Endothelial cell of umbilical vein (primary cell): ENCODE measurements around the gene HSD17B2. TPM values are rescaled to one million over a fixed set of nuclear protein-coding genes. Genes with fewer than 3 reads are reported as not detected.

Experiments
- BruUV-seq: library from RNA; stranded (reverse); fragments of 400-500 nt; replicated peaks from 2 replicates; lab custom pipeline; 2021; lab: Mats Ljungman, UMichigan
- CTCF ChIA-PET: fragments of 300-600, 350-600 bp; sonication (Branson Sonifier 250); formaldehyde crosslinking; loops from one replicate; lab custom pipeline; 2021; ENCODE audit warnings: antibody characterized with exemption, inconsistent platforms; lab: Charles Lee
- POLR2A ChIA-PET: fragments of 300-600, 350-600 bp; sonication (Branson Sonifier 250); formaldehyde crosslinking; loops from one replicate; lab custom pipeline; 2021; ENCODE audit warnings: antibody characterized with exemption, inconsistent platforms; lab: Charles Lee
- DNase-seq: peaks from one replicate; pipeline ENCODE4 v3.0.0-alpha.2; 2011; ENCODE audit warnings: low read depth, low spot score
- FAIRE-seq: peaks from 2 replicates; lab custom pipeline; 2011; peaks lifted over from hg19 to GRCh38; lab: Jason Lieb, UNC
- H2AFZ ChIP-seq: 2 replicates; pipeline ENCODE4 v1.6.0; 2012; ENCODE audit warnings: low read depth, low read length, control low read depth, inconsistent platforms
- H3K27ac ChIP-seq: 2 replicates; pipeline ENCODE4 v1.5.1; 2011; ENCODE audit warnings: low read depth, mild to moderate bottlenecking, control low read depth, low read length, moderate library complexity; ENCODE audit not compliant: insufficient read depth
- H3K27me3 ChIP-seq, 2 experiments: 2 replicates each; pipeline versions ENCODE4 v1.6.0 to v1.6.1; 2011; ENCODE audit warnings: low read length in 2 of 2, mixed read lengths in 1 of 2; ENCODE audit not compliant: control insufficient read depth in 2 of 2, insufficient read depth in 2 of 2
- H3K36me3 ChIP-seq, 2 experiments: 2 replicates in 1 of 2; 3 replicates in 1 of 2; pipeline ENCODE4 v1.5.1; 2011; ENCODE audit warnings: low read length in 2 of 2, mild to moderate bottlenecking in 1 of 2, moderate library complexity in 1 of 2; ENCODE audit not compliant: control insufficient read depth in 2 of 2, insufficient read depth in 2 of 2; ENCODE audit errors: extremely low read depth in 1 of 2
- H3K4me1 ChIP-seq: 3 replicates; pipeline ENCODE4 v1.5.1; 2011; ENCODE audit warnings: mild to moderate bottlenecking, low read length; ENCODE audit not compliant: control insufficient read depth, insufficient read depth; ENCODE audit errors: extremely low read depth
- H3K4me2 ChIP-seq: 2 replicates; pipeline ENCODE4 v1.6.1; 2011; ENCODE audit warnings: low read length, control low read depth, mixed read lengths; ENCODE audit not compliant: insufficient read depth
- H3K4me3 ChIP-seq, 3 experiments: fragments of 200-600 bp in 1 of 3; sonication (generic), shearing (Covaris generic) in 1 of 3; replicated peaks in 1 of 3; 2 replicates each; pipeline ENCODE4 v1.5.1; 2011 to 2016; ENCODE audit warnings: control low read depth in 3 of 3, low read length in 3 of 3, mild to moderate bottlenecking in 2 of 3, inconsistent platforms in 1 of 3, low read depth in 1 of 3, moderate library complexity in 1 of 3; ENCODE audit not compliant: insufficient read depth in 1 of 3
- H3K79me2 ChIP-seq: 2 replicates; pipeline ENCODE4 v1.6.0; 2012; ENCODE audit warnings: low read length, inconsistent platforms; ENCODE audit not compliant: control insufficient read depth, insufficient read depth
- H3K9ac ChIP-seq: replicated peaks from 2 replicates; pipeline ENCODE3; 2011; ENCODE audit warnings: low read length, control low read depth; ENCODE audit not compliant: insufficient read depth; ENCODE audit errors: extremely low read depth
- H3K9me1 ChIP-seq: replicated peaks from 3 replicates; pipeline ENCODE4 v1.6.0; 2011; ENCODE audit warnings: mild to moderate bottlenecking, low read length; ENCODE audit not compliant: control insufficient read depth, insufficient read depth; ENCODE audit errors: extremely low read depth
- H3K9me3 ChIP-seq: replicated peaks from 2 replicates; pipeline ENCODE4 v1.5.1; 2012; ENCODE audit warnings: low read length, inconsistent platforms; ENCODE audit not compliant: control insufficient read depth, insufficient read depth
- H4K20me1 ChIP-seq: replicated peaks from 2 replicates; pipeline ENCODE3; 2011; ENCODE audit warnings: mild to moderate bottlenecking, low read length; ENCODE audit not compliant: control insufficient read depth, insufficient read depth; ENCODE audit errors: extremely low read depth
- CTCF ChIP-seq, 2 donors: IDR thresholded peaks; 1 replicate in 1 of 2; 2 replicates in 1 of 2; pipeline ENCODE4 v1.5.1; 2011; ENCODE audit warnings: low read length in 2 of 2, mild to moderate bottlenecking in 2 of 2, moderate library complexity in 2 of 2, control low read depth in 1 of 2, inconsistent platforms in 1 of 2, low read depth in 1 of 2; ENCODE audit not compliant: insufficient read depth in 1 of 2; ENCODE audit errors: extremely low read depth in 1 of 2
- FOS ChIP-seq: IDR thresholded peaks from 2 replicates; pipeline ENCODE4 v1.6.1; 2011; ENCODE audit warnings: mild to moderate bottlenecking, low read length, moderate library complexity, borderline replicate concordance; ENCODE audit not compliant: insufficient read depth
- MYC ChIP-seq: IDR thresholded peaks from one replicate; pipeline ENCODE4 v1.6.1; 2011; ENCODE audit warnings: mild to moderate bottlenecking, low read depth, low read length
- dilution Hi-C: fragments of 300-500 bp; cut with MboI; formaldehyde crosslinking; loops from one replicate; pipeline ENCODE4 v1.15.0; 2019; ENCODE audit warnings: low sequenced_read_pairs; ENCODE audit not compliant: extremely low pct_ligation_motif_present
- intact Hi-C: fragments of 100-400 bp; cut with micrococcal nuclease; formaldehyde crosslinking; loops from one replicate; pipeline ENCODE4 v1.10.0; 2022
- polyA plus RNA-seq, 4 experiments: library from polyadenylated mRNA; depleted of rRNA in 3 of 4; stranded (reverse) in 3 of 4; unstranded in 1 of 4; fragments of >200 nt; gene quantifications; 2 replicates each; pipeline versions ENCODE4 v1.2.1 to v1.2.3, GENCODE V29; 2011 to 2012; ENCODE audit warnings: missing spikeins in 1 of 4
- total RNA-seq: library from RNA; stranded (reverse); gene quantifications from 2 replicates; pipeline ENCODE4 v1.2.3, GENCODE V29; 2021

The HSD17B2 gene
- total and polyA plus RNA-seq, 2 donors (not counting 3 experiments of a cell fraction or from before 2014, with no cell fraction given) = 1.2 to 4.5 TPM

GRCh38 chr16:82059983-82060421 is 24.9 kb downstream of the HSD17B2 start:
- Histone ChIP-seq H3K79me2 (no peaks in the 10 kb centered on the region), H4K20me1 (no peaks in the 10 kb centered on the region), H3K27ac (no peak overlapping the region), H3K4me2 (no peak overlapping the region), H3K27me3 (peaks cover 7 to 23% of the 10 kb centered on the region in 2 experiments), H3K4me1 (no peaks in the 10 kb centered on the region), H3K4me3 (no peak overlapping the region), H2AFZ (no peak overlapping the region), H3K9me1 (no peaks in the 10 kb centered on the region), H3K9me3 (no peaks in the 10 kb centered on the region), H3K36me3 (no peaks in the 10 kb centered on the region), H3K9ac (no peak overlapping the region)
- ChIA-PET CTCF (interaction anchor here (1.1 to 4.4 kb wide), 9 partner anchors 10 to 170 kb away, joined by 3 to 77 read pairs (median 12); no protein-coding TSS in a partner anchor), POLR2A (no interaction called here)
- BruUV-seq = no TSS peak
- no peak for DNase-seq
- dilution Hi-C loops = no loop called here
- FAIRE-seq = no peak
- intact Hi-C loops = loop anchor here (5.0 kb wide), 1 partner anchor 43 kb away; no protein-coding TSS in a partner anchor
- no peak for TF ChIP-seq FOS

- Histone ChIP-seq H3K79me2 (no peaks in the 10 kb centered on the region), H3K9me3 (no peaks in the 10 kb centered on the region), H3K9ac (no peak overlapping the region), H3K9me1 (no peaks in the 10 kb centered on the region), H3K4me3 (no peak overlapping the region), H4K20me1 (no peaks in the 10 kb centered on the region), H3K4me1 (no peaks in the 10 kb centered on the region), H3K4me2 (no peak overlapping the region), H2AFZ (no peak overlapping the region), H3K27ac (no peak overlapping the region), H3K36me3 (no peaks in the 10 kb centered on the region), H3K27me3 (peaks cover 11 to 20% of the 10 kb centered on the region in 2 experiments)
- BruUV-seq = no TSS peak
- DNase-seq (peak; percentile 55), FAIRE-seq (peak; percentile 85)
- dilution Hi-C loops (no loop called here), intact Hi-C loops (loop anchor here (1.0 to 2.0 kb wide), 5 partner anchors 31 to 172 kb away; no protein-coding TSS in a partner anchor)
- ChIA-PET CTCF (interaction anchor here (0.6 to 4.4 kb wide), 35 partner anchors 9 to 394 kb away, joined by 3 to 77 read pairs (median 4); partner anchors contain the start of gene MPHOSPH6), POLR2A (no interaction called here)
- TF ChIP-seq CTCF (IDR thresholded peaks at IDR 0.05; ENCODE audit: extremely low read depth in 1 of 2, insufficient read depth in 1 of 2, low read depth in 1 of 2, low read length in 2 of 2) (peak; percentile 51 to 59), MYC (no peak)
These were observed 26.9 kb downstream of the HSD17B2 start for GRCh38 chr16:82061861-82062525.
